RCC 7860 (cell line): ENCODE results near the gene SYNJ2BP.

Experiments
- DNase-seq: peaks from one replicate; pipeline ENCODE4 v3.0.0-alpha.2; 2015; ENCODE audit warnings: low spot score
- FAIRE-seq: peaks from 2 replicates; lab custom pipeline; 2012; peaks lifted over from hg19 to GRCh38; lab: Jason Lieb, UNC

SYNJ2BP gene

GRCh38 chr14:70394674-70395306 lies 22.1 kb downstream of the SYNJ2BP start:
- FAIRE-seq (no peak), DNase-seq (no peak)

- FAIRE-seq (no peak), DNase-seq (no peak)
Measured at GRCh38 chr14:70392676-70393075, 24.2 kb downstream of the SYNJ2BP start.

- DNase-seq (no peak), FAIRE-seq (no peak)
Measured at GRCh38 chr14:70391493-70392391, 25.1 kb downstream of the SYNJ2BP start.

- FAIRE-seq, result no peak
- no peak for DNase-seq
Measured at GRCh38 chr14:70382536-70382935, 34.4 kb downstream of the SYNJ2BP start.

- DNase-seq (no peak), FAIRE-seq (no peak)
Measured at GRCh38 chr14:70380824-70381223, 36.1 kb downstream of the SYNJ2BP start.

GRCh38 chr14:70378696-70379095 lies 38.2 kb downstream of the SYNJ2BP start:
- no peak for FAIRE-seq
- DNase-seq, result no peak
